Esophagus squamous epithelium (tissue), 4 donors: Measurements from ENCODE around the gene GLYATL3.

Experiments
- POLR2A ChIP-seq, 4 donors: fragments of 450-650 bp; IDR thresholded peaks; one replicate each; pipeline ENCODE4 v1.6.1; 2017; ENCODE audit warnings: antibody characterized with exemption in 4 of 4, mild to moderate bottlenecking in 4 of 4, moderate library complexity in 3 of 4
- TF ChIP-seq, protein P1 (sequence below), 6 experiments: fragments of 450-650 bp in 4 of 6; fragments of 200-600 bp in 2 of 6; sonication (generic) in 2 of 6; IDR thresholded peaks; one replicate each; pipeline ENCODE4 v1.5.1; 2016 to 2019; ENCODE audit warnings: antibody characterized with exemption in 6 of 6, mild to moderate bottlenecking in 4 of 6, moderate library complexity in 4 of 6

DNA sequence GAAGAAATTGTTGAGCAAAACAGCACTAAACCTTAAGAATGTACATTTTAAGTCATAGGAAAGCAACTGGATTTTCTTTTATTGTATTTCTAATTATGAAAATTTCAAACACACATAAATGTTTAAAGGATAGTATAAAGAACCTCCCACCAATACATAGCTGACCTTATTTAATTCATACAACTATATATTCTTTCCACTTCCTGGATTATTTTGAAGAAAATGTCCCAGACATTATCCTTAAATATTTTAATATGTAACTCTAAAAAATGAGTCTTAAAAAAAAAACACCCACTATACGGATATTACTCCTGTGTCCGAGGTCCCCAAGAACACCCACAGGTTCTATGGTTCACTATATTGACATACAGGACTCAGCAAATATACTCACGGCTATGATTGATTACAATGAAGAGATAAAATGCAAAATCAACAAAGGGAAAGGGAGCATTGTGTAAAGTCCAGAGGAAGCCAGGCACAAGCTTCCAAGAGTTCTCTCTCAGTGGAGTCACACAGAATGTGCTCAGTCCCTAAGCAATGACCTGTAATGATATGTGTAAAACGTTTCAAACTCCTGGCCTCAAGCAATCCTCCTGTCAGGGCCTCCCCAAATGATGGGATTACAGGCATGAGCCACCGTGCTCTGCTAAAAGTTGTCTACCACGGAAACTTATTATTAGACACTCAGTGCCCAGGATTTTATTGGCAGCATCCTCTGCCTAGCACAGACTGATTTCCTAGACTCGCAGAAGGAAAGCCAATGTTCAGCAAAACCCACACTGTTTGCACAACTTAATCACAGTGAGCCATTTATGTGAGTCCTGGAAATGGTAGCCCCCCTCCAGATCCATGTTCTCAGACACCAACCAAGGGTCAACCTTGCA is 23.2 kb downstream of the GLYATL3 start:
- TF ChIP-seq, protein P1, sequence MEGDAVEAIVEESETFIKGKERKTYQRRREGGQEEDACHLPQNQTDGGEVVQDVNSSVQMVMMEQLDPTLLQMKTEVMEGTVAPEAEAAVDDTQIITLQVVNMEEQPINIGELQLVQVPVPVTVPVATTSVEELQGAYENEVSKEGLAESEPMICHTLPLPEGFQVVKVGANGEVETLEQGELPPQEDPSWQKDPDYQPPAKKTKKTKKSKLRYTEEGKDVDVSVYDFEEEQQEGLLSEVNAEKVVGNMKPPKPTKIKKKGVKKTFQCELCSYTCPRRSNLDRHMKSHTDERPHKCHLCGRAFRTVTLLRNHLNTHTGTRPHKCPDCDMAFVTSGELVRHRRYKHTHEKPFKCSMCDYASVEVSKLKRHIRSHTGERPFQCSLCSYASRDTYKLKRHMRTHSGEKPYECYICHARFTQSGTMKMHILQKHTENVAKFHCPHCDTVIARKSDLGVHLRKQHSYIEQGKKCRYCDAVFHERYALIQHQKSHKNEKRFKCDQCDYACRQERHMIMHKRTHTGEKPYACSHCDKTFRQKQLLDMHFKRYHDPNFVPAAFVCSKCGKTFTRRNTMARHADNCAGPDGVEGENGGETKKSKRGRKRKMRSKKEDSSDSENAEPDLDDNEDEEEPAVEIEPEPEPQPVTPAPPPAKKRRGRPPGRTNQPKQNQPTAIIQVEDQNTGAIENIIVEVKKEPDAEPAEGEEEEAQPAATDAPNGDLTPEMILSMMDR (IDR thresholded peaks at IDR 0.05), result no peak
- TF ChIP-seq POLR2A (IDR thresholded peaks at IDR 0.05), result no peak
